Activated CD4-positive, alpha-beta T cell treated with anti-CD3 and anti-CD28 coated beads, Interleukin-2, amount 50 U/mL, for 4 hours (primary cell): ENCODE results near the gene GALNTL6.

ENCODE experiments used
- DNase-seq, 2 experiments: peaks; one replicate each; pipeline ENCODE4 v3.0.0-alpha.2; 2020

The GALNTL6 gene

GRCh38 chr4:172127168-172127567 is 314.0 kb downstream of the GALNTL6 start:
- DNase-seq: no peak

- DNase-seq: no peak
Observed at GRCh38 chr4:172129593-172129992, 316.4 kb downstream of the GALNTL6 start.

GRCh38 chr4:172134521-172134920 is 321.3 kb downstream of the GALNTL6 start:
- no peak for DNase-seq

- no peak for DNase-seq
Observed at GRCh38 chr4:172141025-172141424, 327.8 kb downstream of the GALNTL6 start.

- no peak for DNase-seq
Observed at GRCh38 chr4:172142281-172142741, 329.1 kb downstream of the GALNTL6 start.

GRCh38 chr4:172143605-172144314 is 330.6 kb downstream of the GALNTL6 start:
- DNase-seq: no peak

GRCh38 chr4:172147687-172148086 is 334.5 kb downstream of the GALNTL6 start:
- no peak for DNase-seq

GRCh38 chr4:172149329-172149728 is 336.1 kb downstream of the GALNTL6 start:
- DNase-seq: no peak

- DNase-seq: no peak
Observed at GRCh38 chr4:172152284-172152683, 339.1 kb downstream of the GALNTL6 start.

GRCh38 chr4:172153719-172154118 is 340.5 kb downstream of the GALNTL6 start:
- no peak for DNase-seq

GRCh38 chr4:172155838-172156345 is 342.7 kb downstream of the GALNTL6 start:
- no peak for DNase-seq

GRCh38 chr4:172157946-172158345 is 344.7 kb downstream of the GALNTL6 start:
- no peak for DNase-seq

- no peak for DNase-seq
Observed at GRCh38 chr4:172163215-172163614, 350.0 kb downstream of the GALNTL6 start.

GRCh38 chr4:172168888-172169287 is 355.7 kb downstream of the GALNTL6 start:
- DNase-seq: no peak

- DNase-seq: no peak
Observed at GRCh38 chr4:172169871-172170270, 356.7 kb downstream of the GALNTL6 start.

GRCh38 chr4:172173206-172173605 is 360.0 kb downstream of the GALNTL6 start:
- no peak for DNase-seq

- no peak for DNase-seq
Observed at GRCh38 chr4:172177382-172177781, 364.2 kb downstream of the GALNTL6 start.

GRCh38 chr4:172188248-172188988 is 375.2 kb downstream of the GALNTL6 start:
- DNase-seq: no peak

GRCh38 chr4:172202480-172203076 is 389.4 kb downstream of the GALNTL6 start:
- DNase-seq: no peak

- no peak for DNase-seq
Observed at GRCh38 chr4:172207258-172207657, 394.1 kb downstream of the GALNTL6 start.

GRCh38 chr4:172207886-172208285 is 394.7 kb downstream of the GALNTL6 start:
- DNase-seq: no peak

GRCh38 chr4:172220679-172221078 is 407.5 kb downstream of the GALNTL6 start:
- no peak for DNase-seq

GRCh38 chr4:172225457-172225856 is 412.3 kb downstream of the GALNTL6 start:
- no peak for DNase-seq

GRCh38 chr4:172232966-172233365 is 419.8 kb downstream of the GALNTL6 start:
- DNase-seq: no peak
